ENCODE data around the gene PRR12. TPM values are rescaled to one million over a fixed set of nuclear protein-coding genes. Genes with fewer than 3 reads are reported as not detected.
"Not testable (repeated sequence)": the region's sequence is repeated elsewhere in the genome, so short reads cannot be mapped to it uniquely, and the experiment has no call there.

Gene PRR12
- total RNA-seq, 1 donor from 2014 or later = 42.1 TPM

DNA sequence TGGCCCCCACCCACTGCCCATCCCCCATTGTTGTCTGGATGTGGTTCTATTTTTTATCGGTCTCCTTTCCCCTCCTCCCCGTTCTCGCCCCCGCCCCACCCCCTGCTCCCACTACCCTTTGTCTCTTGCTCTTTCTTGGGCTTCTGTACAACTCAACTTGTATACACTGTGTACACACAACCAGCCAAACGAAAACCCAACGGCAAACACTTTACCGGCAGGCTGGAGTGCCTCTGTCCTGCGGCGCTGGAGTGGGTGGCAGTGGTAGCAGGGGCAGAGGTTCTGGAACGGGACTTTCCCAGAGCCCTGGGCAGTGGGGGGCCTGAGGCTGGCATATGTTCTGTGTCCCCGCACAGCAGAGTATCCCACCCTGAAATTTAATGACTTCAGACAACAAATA is 35.2 kb downstream of the PRR12 start:
- H3K4me3 Mint-ChIP-seq = no peak overlapping the region
- ChIA-PET CTCF (no interaction called here), POLR2A (no interaction called here)
- TF ChIP-seq, protein P1, sequence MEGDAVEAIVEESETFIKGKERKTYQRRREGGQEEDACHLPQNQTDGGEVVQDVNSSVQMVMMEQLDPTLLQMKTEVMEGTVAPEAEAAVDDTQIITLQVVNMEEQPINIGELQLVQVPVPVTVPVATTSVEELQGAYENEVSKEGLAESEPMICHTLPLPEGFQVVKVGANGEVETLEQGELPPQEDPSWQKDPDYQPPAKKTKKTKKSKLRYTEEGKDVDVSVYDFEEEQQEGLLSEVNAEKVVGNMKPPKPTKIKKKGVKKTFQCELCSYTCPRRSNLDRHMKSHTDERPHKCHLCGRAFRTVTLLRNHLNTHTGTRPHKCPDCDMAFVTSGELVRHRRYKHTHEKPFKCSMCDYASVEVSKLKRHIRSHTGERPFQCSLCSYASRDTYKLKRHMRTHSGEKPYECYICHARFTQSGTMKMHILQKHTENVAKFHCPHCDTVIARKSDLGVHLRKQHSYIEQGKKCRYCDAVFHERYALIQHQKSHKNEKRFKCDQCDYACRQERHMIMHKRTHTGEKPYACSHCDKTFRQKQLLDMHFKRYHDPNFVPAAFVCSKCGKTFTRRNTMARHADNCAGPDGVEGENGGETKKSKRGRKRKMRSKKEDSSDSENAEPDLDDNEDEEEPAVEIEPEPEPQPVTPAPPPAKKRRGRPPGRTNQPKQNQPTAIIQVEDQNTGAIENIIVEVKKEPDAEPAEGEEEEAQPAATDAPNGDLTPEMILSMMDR (IDR thresholded peaks at IDR 0.05) = no peak
- H3K9me3 Mint-ChIP-seq = no peaks in the 10 kb centered on the region
- DNase-seq (no peak), ATAC-seq (ENCODE audit: low read depth) (no peak)
- no peaks in the 10 kb centered on the region for H3K4me1 Mint-ChIP-seq
- intact Hi-C loops (cut with micrococcal nuclease) = no loop called here
- no peaks in the 10 kb centered on the region for H3K27me3 Mint-ChIP-seq
- peaks cover 49% of the 10 kb centered on the region for H3K36me3 Mint-ChIP-seq (ENCODE audit: low read depth)
- no peak overlapping the region for H3K27ac Mint-ChIP-seq

GRCh38 chr19:49629659-49630058 is 38.7 kb downstream of the PRR12 start:
- Mint-ChIP-seq H3K9me3 (no peaks in the 10 kb centered on the region), H3K4me1 (no peaks in the 10 kb centered on the region), H3K36me3 (ENCODE audit: low read depth) (peaks cover 28% of the 10 kb centered on the region), H3K27ac (peak overlapping the region; percentile 61), H3K4me3 (no peak overlapping the region), H3K27me3 (no peaks in the 10 kb centered on the region)
- CTCF ChIA-PET = no interaction called here
- intact Hi-C loops (cut with micrococcal nuclease) = no loop called here
- TF ChIP-seq, protein P1 (IDR thresholded peaks at IDR 0.05) = no peak
- no peak for ATAC-seq (ENCODE audit: low read depth)
- POLR2A ChIA-PET = no interaction called here
- DNase-seq = no peak

GRCh38 chr19:49631014-49631588 is 40.1 kb downstream of the PRR12 start:
- no peak overlapping the region for H3K4me3 Mint-ChIP-seq
- ATAC-seq (ENCODE audit: low read depth) = no peak
- ChIA-PET CTCF (no interaction called here), POLR2A (interaction anchor here (1.3 kb wide), 1 partner anchor 10 kb away, joined by 3 read pairs; no protein-coding TSS in a partner anchor)
- no peaks in the 10 kb centered on the region for H3K4me1 Mint-ChIP-seq
- H3K27me3 Mint-ChIP-seq = no peaks in the 10 kb centered on the region
- H3K9me3 Mint-ChIP-seq = no peaks in the 10 kb centered on the region
- intact Hi-C loops (cut with micrococcal nuclease) = no loop called here
- TF ChIP-seq, protein P1 (IDR thresholded peaks at IDR 0.05) = no peak
- DNase-seq = no peak
- H3K27ac Mint-ChIP-seq = peak overlapping the region; percentile 30
- H3K36me3 Mint-ChIP-seq (ENCODE audit: low read depth) = peaks cover 20% of the 10 kb centered on the region

GRCh38 chr19:49631610-49632192 is 40.7 kb downstream of the PRR12 start:
- no peaks in the 10 kb centered on the region for H3K27me3 Mint-ChIP-seq
- H3K9me3 Mint-ChIP-seq = no peaks in the 10 kb centered on the region
- H3K4me3 Mint-ChIP-seq = no peak overlapping the region
- ATAC-seq (ENCODE audit: low read depth) (no peak), DNase-seq (no peak)
- TF ChIP-seq, protein P1 (IDR thresholded peaks at IDR 0.05) = no peak
- peaks cover 15% of the 10 kb centered on the region for H3K36me3 Mint-ChIP-seq (ENCODE audit: low read depth)
- H3K4me1 Mint-ChIP-seq = no peaks in the 10 kb centered on the region
- ChIA-PET CTCF (no interaction called here), POLR2A (no interaction called here)
- no peak overlapping the region for H3K27ac Mint-ChIP-seq
- intact Hi-C loops (cut with micrococcal nuclease) = no loop called here

DNA sequence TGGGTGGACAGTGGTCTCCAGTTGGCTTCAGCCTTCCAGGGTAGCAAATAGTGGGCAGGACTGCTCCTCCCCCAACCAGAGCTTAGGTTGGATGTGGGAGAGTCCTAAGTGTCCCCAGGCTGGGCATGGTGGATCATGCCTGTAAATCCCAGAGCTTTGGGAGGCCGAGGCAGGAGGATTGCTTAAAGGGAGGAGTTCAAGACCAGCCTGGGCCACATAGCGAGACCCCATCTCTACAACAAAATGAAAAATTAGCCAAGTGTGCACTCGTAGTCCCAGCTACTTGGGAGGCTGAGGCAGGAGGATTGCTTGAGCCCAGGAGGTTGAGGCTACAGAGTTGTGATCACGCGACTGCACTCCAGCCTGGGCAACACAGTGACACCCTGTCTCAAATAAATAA is 41.6 kb downstream of the PRR12 start:
- Mint-ChIP-seq H3K27me3 (no peaks in the 10 kb centered on the region), H3K27ac (no peak overlapping the region), H3K36me3 (ENCODE audit: low read depth) (peaks cover 7% of the 10 kb centered on the region), H3K4me3 (no peak overlapping the region), H3K4me1 (no peaks in the 10 kb centered on the region), H3K9me3 (no peaks in the 10 kb centered on the region)
- DNase-seq (no peak), ATAC-seq (ENCODE audit: low read depth) (no peak)
- intact Hi-C loops (cut with micrococcal nuclease) = no loop called here
- POLR2A ChIA-PET = interaction anchor here (0.6 kb wide), 1 partner anchor 14 kb away, joined by 7 read pairs; no protein-coding TSS in a partner anchor
- TF ChIP-seq, protein P1 (IDR thresholded peaks at IDR 0.05) = no peak
- CTCF ChIA-PET = no interaction called here

DNA sequence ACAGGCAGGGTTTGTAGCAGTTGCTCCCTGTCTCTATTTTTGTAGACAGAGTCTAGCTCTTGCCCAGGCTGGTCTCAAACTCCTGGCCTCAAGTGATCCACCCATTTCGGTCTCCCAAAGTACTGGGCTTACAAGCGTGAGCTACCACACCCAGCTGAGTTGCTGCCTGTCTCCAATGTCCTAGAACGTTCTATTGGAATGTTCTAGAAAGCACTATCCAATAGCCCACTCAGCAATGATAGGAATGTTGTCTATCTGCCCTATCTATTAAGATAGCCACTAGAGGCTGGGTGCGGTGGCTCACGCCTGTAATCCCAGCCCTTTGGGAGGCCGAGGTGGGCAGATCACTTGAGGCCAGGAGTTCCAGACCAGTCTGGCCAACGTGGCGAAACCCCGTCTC is 42.3 kb downstream of the PRR12 start:
- ATAC-seq (ENCODE audit: low read depth); H3K27me3 Mint-ChIP-seq; H3K4me3 Mint-ChIP-seq; H3K27ac Mint-ChIP-seq; DNase-seq; intact Hi-C loops (cut with micrococcal nuclease); H3K9me3 Mint-ChIP-seq; CTCF ChIA-PET; H3K36me3 Mint-ChIP-seq (ENCODE audit: low read depth); H3K4me1 Mint-ChIP-seq: not testable (repeated sequence)
- POLR2A ChIA-PET = interaction anchor here (0.6 kb wide), 1 partner anchor 14 kb away, joined by 7 read pairs; no protein-coding TSS in a partner anchor

Data from activated B cell treated with CpG ODN at 0.5 μM for 24 hours (primary cell).